IMR-90 (cell line): ENCODE measurements around the gene SMIM14.

Source experiments
- CEBPB ChIP-seq: IDR thresholded peaks from 2 replicates; pipeline ENCODE4 v1.6.1; 2012; ENCODE audit warnings: low read depth, low read length, improper control_type of control experiment
- POLR2A ChIP-seq: IDR thresholded peaks from 2 replicates; pipeline ENCODE4 v1.6.1; 2012; ENCODE audit warnings: mild to moderate bottlenecking, low read depth, low read length
- RCOR1 ChIP-seq: IDR thresholded peaks from 2 replicates; pipeline ENCODE4 v1.6.1; 2012; ENCODE audit warnings: mild to moderate bottlenecking, low read length, improper control_type of control experiment; ENCODE audit not compliant: insufficient replicate concordance
- TF ChIP-seq, protein P1 (sequence below): conservative IDR thresholded peaks from 2 replicates; pipeline ENCODE4 v1.5.1; 2012; ENCODE audit warnings: mild to moderate bottlenecking, low read depth, low read length, improper control_type of control experiment
- TF ChIP-seq, protein P2 (sequence below): fragments of 150-350 bp; IDR thresholded peaks from 2 replicates; pipeline ENCODE4 v1.6.1; 2016; ENCODE audit warnings: low read depth, mild to moderate bottlenecking, low read length, moderate library complexity, borderline replicate concordance

DNA sequence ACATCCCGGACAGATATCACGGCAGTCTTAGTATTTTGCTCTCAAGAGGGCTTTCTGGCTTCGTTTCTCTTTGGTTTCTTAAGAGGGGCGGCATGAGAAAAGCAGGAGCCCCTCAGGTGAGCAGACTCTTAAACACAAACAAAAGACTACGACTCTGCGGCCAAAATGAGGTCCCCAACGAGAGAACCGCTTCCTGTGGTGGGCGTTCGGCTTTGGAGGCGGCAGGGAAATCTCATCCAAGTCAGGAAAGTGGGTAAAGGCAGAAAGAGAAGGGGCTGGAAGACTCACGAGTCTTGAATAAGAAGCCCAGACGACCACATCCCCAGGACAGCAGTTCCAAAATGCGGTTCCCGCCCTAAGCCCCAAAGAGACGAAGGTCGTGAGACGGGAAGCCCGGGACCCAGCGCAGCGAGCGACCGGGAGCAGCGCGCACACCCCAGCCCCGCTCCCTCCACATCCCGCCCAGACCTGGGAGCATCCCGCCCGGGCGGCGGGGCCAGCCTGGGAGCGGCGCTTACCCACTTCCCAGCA lies 111.8 kb downstream of the SMIM14 start:
- no peak for TF ChIP-seq RCOR1
- TF ChIP-seq POLR2A = no peak
- TF ChIP-seq, protein P1, sequence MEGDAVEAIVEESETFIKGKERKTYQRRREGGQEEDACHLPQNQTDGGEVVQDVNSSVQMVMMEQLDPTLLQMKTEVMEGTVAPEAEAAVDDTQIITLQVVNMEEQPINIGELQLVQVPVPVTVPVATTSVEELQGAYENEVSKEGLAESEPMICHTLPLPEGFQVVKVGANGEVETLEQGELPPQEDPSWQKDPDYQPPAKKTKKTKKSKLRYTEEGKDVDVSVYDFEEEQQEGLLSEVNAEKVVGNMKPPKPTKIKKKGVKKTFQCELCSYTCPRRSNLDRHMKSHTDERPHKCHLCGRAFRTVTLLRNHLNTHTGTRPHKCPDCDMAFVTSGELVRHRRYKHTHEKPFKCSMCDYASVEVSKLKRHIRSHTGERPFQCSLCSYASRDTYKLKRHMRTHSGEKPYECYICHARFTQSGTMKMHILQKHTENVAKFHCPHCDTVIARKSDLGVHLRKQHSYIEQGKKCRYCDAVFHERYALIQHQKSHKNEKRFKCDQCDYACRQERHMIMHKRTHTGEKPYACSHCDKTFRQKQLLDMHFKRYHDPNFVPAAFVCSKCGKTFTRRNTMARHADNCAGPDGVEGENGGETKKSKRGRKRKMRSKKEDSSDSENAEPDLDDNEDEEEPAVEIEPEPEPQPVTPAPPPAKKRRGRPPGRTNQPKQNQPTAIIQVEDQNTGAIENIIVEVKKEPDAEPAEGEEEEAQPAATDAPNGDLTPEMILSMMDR = no peak
- TF ChIP-seq, protein P2, sequence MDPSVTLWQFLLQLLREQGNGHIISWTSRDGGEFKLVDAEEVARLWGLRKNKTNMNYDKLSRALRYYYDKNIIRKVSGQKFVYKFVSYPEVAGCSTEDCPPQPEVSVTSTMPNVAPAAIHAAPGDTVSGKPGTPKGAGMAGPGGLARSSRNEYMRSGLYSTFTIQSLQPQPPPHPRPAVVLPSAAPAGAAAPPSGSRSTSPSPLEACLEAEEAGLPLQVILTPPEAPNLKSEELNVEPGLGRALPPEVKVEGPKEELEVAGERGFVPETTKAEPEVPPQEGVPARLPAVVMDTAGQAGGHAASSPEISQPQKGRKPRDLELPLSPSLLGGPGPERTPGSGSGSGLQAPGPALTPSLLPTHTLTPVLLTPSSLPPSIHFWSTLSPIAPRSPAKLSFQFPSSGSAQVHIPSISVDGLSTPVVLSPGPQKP = no peak
- no peak for TF ChIP-seq CEBPB
